HepG2 (cell line): ENCODE results near the gene GTF2B. TPM values are rescaled to one million over a fixed set of nuclear protein-coding genes. Genes with fewer than 3 reads are reported as not detected.

Experiments used
- ATAC-seq: fragments of 200-7000 bp; cut with Tn5 transposase; 3 replicates; pipeline ENCODE4 v1.9.1; 2020; ENCODE audit warnings: mild to moderate bottlenecking, moderate library complexity
- BruUV-seq: library from RNA; stranded (reverse); fragments of 400-500 nt; replicated peaks from 2 replicates; lab custom pipeline; 2021; lab: Mats Ljungman, UMichigan
- CTCF ChIA-PET: fragments of 300-600 bp; formaldehyde crosslinking; extraction: SDS; loops from one replicate; lab custom pipeline; 2021; ENCODE audit warnings: low total read pairs, inconsistent platforms, low intra/inter-chr PET ratio; lab: Yijun Ruan, JAX
- POLR2A ChIA-PET: fragments of 350-600 bp; sonication (Branson Sonifier 250); formaldehyde crosslinking; loops from one replicate; lab custom pipeline; 2020; ENCODE audit warnings: antibody characterized with exemption, inconsistent platforms; lab: Yijun Ruan, JAX
- DNase-seq: peaks from one replicate; pipeline ENCODE4 v3.0.0-alpha.2; 2015; ENCODE audit warnings: low spot score
- FAIRE-seq: peaks from 3 replicates; lab custom pipeline; 2011; peaks lifted over from hg19 to GRCh38; lab: Jason Lieb, UNC
- H2AFZ ChIP-seq: one replicate; pipeline ENCODE4 v1.6.1; 2011; ENCODE audit warnings: low read length, inconsistent platforms
- H3K27ac ChIP-seq: fragments of 300-600 bp; 3 replicates; pipeline ENCODE4 v1.8.0; 2011; ENCODE audit warnings: mixed run types, mild to moderate bottlenecking, mixed read lengths, low read length, inconsistent platforms; ENCODE audit not compliant: insufficient read depth; ENCODE audit errors: extremely low read length
- H3K27me3 ChIP-seq, 2 experiments: fragments of 200-600 bp in 1 of 2; 2 replicates in 1 of 2; 3 replicates in 1 of 2; pipeline versions ENCODE4 v1.6.0 to v1.8.0; 2011; ENCODE audit warnings: low read length in 2 of 2, mild to moderate bottlenecking in 2 of 2, moderate library complexity in 2 of 2, inconsistent platforms in 1 of 2; ENCODE audit not compliant: insufficient read depth in 2 of 2, control insufficient read depth in 1 of 2
- H3K36me3 ChIP-seq, 2 experiments: fragments of 200-600 bp in 1 of 2; replicated peaks in 1 of 2; 2 replicates in 1 of 2; 3 replicates in 1 of 2; pipeline versions ENCODE4 v1.5.1 to v1.8.0; 2011; ENCODE audit warnings: low read length in 2 of 2, inconsistent platforms in 1 of 2; ENCODE audit not compliant: insufficient read depth in 2 of 2, control insufficient read depth in 1 of 2
- H3K4me1 ChIP-seq: 2 replicates; pipeline ENCODE4 v1.5.1; 2012; ENCODE audit warnings: low read length, inconsistent platforms; ENCODE audit not compliant: insufficient read depth
- H3K4me2 ChIP-seq: 2 replicates; pipeline ENCODE4 v1.6.0; 2011; ENCODE audit warnings: low read depth, low read length, inconsistent platforms
- H3K4me3 ChIP-seq, 3 experiments: fragments of 200-600 bp in 1 of 3; sonication (generic), shearing (Covaris generic) in 1 of 3; replicated peaks in 1 of 3; 2 replicates each; pipeline ENCODE4 v1.5.1; 2011 to 2016; ENCODE audit warnings: low read length in 3 of 3, inconsistent platforms in 2 of 3, low read depth in 2 of 3, mild to moderate bottlenecking in 2 of 3, control low read depth in 1 of 3, mixed read lengths in 1 of 3; ENCODE audit not compliant: insufficient read depth in 1 of 3
- H3K79me2 ChIP-seq: one replicate; pipeline ENCODE4 v1.6.1; 2011; ENCODE audit warnings: low read length, inconsistent platforms; ENCODE audit not compliant: insufficient read depth
- H3K9ac ChIP-seq: 2 replicates; pipeline ENCODE4 v1.6.0; 2011; ENCODE audit warnings: mild to moderate bottlenecking, low read depth, low read length, inconsistent platforms; ENCODE audit not compliant: insufficient read depth
- H3K9me3 ChIP-seq: 2 replicates; pipeline ENCODE4 v1.5.1; 2012; ENCODE audit warnings: mild to moderate bottlenecking, low read length
- H4K20me1 ChIP-seq: 2 replicates; pipeline ENCODE4 v1.6.0; 2011; ENCODE audit warnings: inconsistent platforms, mild to moderate bottlenecking, low read length, moderate library complexity; ENCODE audit not compliant: insufficient read depth
- CREB1 ChIP-seq, 2 experiments: fragments of 450-650 bp in 1 of 2; IDR thresholded peaks; 2 replicates each; pipeline ENCODE4 v1.6.1; 2016 to 2017; ENCODE audit warnings: control low read depth in 1 of 2, mild to moderate bottlenecking in 1 of 2, missing compliant biosample characterization in 1 of 2, missing genetic modification characterization in 1 of 2
- FOXA3 ChIP-seq: IDR thresholded peaks from 2 replicates; pipeline ENCODE4 v1.6.1; 2016; ENCODE audit warnings: missing genetic modification reagents, missing compliant biosample characterization
- MAFF ChIP-seq: IDR thresholded peaks from 2 replicates; pipeline ENCODE4 v1.6.1; 2011; ENCODE audit warnings: low read depth, low read length, improper control_type of control experiment
- MAFK ChIP-seq, 2 experiments: IDR thresholded peaks in 1 of 2; conservative IDR thresholded peaks in 1 of 2; 2 replicates each; pipeline ENCODE4 v1.6.1; 2011; ENCODE audit warnings: improper control_type of control experiment in 2 of 2, low read length in 2 of 2
- THYN1 ChIP-seq: sonication (generic); formaldehyde crosslinking; IDR thresholded peaks from 2 replicates; pipeline ENCODE4 v1.8.1; 2023; ENCODE audit warnings: low read depth, mild to moderate bottlenecking, moderate library complexity, missing genetic modification reagents, borderline replicate concordance
- ZNF20 ChIP-seq: sonication (generic); formaldehyde crosslinking; IDR thresholded peaks from 2 replicates; pipeline ENCODE4 v1.4.0; 2020; ENCODE audit warnings: mild to moderate bottlenecking, moderate library complexity, missing genetic modification reagents
- WGBS: methylation state at CpG from one replicate; pipeline ENCODE4 v1.1.6; 2017; ENCODE audit warnings: low lambda C conversion rate; 5-methylcytosine and 5-hydroxymethylcytosine counted together
- in situ Hi-C: cut with HindIII; loops from 2 replicates; pipeline ENCODE4 v1.10.0; 2017; ENCODE audit warnings: low pct_unique_long_range_greater_than_20kb; ENCODE audit not compliant: extremely low pct_ligation_motif_present
- intact Hi-C: fragments of 100-400 bp; cut with micrococcal nuclease; formaldehyde crosslinking; loops from one replicate; pipeline ENCODE4 v1.10.0; 2022; ENCODE audit not compliant: unreplicated experiment
- polyA plus RNA-seq, 8 experiments: library from polyadenylated mRNA; depleted of rRNA in 3 of 8; stranded (reverse) in 7 of 8; unstranded in 1 of 8; fragments of >200 nt; fragmentation: Illumina TruSeq in 4 of 8; extraction: Trizol in 4 of 8; gene quantifications; 2 replicates each; pipeline versions ENCODE4 v1.2.1 to v1.2.3, GENCODE V29; 2011 to 2016; ENCODE audit warnings: low read depth in 4 of 8, missing spikeins in 1 of 8, mixed read lengths in 1 of 8; ENCODE audit not compliant: insufficient read depth in 1 of 8
- total RNA-seq, 5 experiments: library from RNA; depleted of rRNA; stranded (reverse); fragments of >200 nt; fragmentation: Illumina TruSeq; extraction: Trizol; gene quantifications; 2 replicates each; pipeline ENCODE4 v1.2.3, GENCODE V29; 2016; ENCODE audit warnings: low read depth in 1 of 5
- TF ChIP-seq, protein P1 (sequence below): sonication (generic); formaldehyde crosslinking; IDR thresholded peaks from 2 replicates; pipeline ENCODE4 v1.4.0; 2020; ENCODE audit warnings: missing genetic modification reagents
- TF ChIP-seq, protein P2 (sequence below): sonication (generic); formaldehyde crosslinking; conservative IDR thresholded peaks from 2 replicates; pipeline ENCODE4 v1.4.0; 2020; ENCODE audit warnings: mild to moderate bottlenecking, missing genetic modification reagents, moderate library complexity
- TF ChIP-seq, protein P3 (sequence below): IDR thresholded peaks from 2 replicates; pipeline ENCODE4 v1.6.1; 2016; ENCODE audit warnings: missing compliant biosample characterization, missing genetic modification reagents, borderline replicate concordance

GTF2B gene
- total and polyA plus RNA-seq, 2 of the 13 experiments (the other 11 are each of a cell fraction or from before 2014, with no cell fraction given), result 31.5 to 43.4 TPM

DNA sequence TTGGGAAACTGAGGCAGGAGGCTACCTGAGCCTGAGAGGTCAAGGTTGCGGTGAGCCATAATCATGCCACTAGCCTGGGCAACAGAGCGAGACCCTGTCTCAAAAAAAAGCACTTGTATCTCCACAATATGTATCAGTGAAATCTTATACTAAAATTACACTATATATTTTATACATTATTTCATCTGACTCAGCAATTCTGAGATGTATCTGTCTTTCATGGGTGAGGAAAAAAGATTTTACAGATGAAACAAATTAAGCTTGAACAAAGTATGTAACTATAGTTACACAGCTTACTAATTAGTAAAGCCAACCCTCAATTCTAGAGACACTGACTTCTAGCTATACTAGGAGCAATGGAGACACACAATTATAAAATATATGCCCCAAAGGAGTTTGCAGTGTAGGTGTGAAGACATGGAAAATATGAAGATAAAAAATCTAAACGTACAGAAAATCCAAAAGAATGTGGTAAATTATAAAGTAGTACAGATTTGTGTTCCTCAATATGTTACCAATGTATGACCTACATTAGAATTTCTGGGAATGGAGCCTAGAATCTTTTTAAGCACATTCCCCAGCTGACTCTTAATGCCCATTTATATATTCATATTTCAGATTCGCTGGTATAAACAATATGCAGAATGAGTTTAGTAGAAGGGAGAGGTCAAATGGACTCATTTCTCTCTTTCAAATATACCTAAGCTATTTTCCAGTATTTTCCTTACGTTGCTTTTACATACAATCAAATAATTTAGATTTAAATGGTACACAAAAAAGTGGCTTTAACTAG lies 14.6 kb downstream of the GTF2B start:
- ATAC-seq (no peak), FAIRE-seq (no peak), DNase-seq (no peak)
- Histone ChIP-seq H3K9me3 (no peaks in the 10 kb centered on the region), H3K4me1 (peaks cover 4% of the 10 kb centered on the region; the same call in 1 of the 2 replicates), H4K20me1 (no peaks in the 10 kb centered on the region; the same call in 1 of the 2 replicates), H2AFZ (no peak overlapping the region), H3K4me2 (no peak overlapping the region), H3K4me3 (no peak overlapping the region), H3K79me2 (peaks cover 27% of the 10 kb centered on the region), H3K9ac (no peak overlapping the region), H3K36me3 (peaks cover 3 to 20% of the 10 kb centered on the region in 2 experiments), H3K27ac (no peak overlapping the region), H3K27me3 (no peaks in the 10 kb centered on the region)
- 88% methylated on average over 5 of the region's 5 CpGs for WGBS
- TF ChIP-seq FOXA3 (CRISPR knock-in tag) (no peak), ZNF20 (CRISPR knock-in tag) (no peak), MAFF (peak; percentile 26; the same call in 1 of the 2 replicates), MAFK (conservative IDR thresholded peaks at IDR 0.05 in 1 of 2, IDR thresholded peaks at IDR 0.05 in 1 of 2; ENCODE audit: low read length in 2 of 2) (peak; percentile 1 to 57; a peak in 2 of 4 replicates), CREB1 (IDR thresholded peaks at IDR 0.05) (no peak), CREB1 (CRISPR knock-in tag; IDR thresholded peaks at IDR 0.05) (0 out of 2 replicates have a peak, but pooled peaks have one; percentile 23), THYN1 (CRISPR knock-in tag) (no peak)
- TF ChIP-seq, protein P1, sequence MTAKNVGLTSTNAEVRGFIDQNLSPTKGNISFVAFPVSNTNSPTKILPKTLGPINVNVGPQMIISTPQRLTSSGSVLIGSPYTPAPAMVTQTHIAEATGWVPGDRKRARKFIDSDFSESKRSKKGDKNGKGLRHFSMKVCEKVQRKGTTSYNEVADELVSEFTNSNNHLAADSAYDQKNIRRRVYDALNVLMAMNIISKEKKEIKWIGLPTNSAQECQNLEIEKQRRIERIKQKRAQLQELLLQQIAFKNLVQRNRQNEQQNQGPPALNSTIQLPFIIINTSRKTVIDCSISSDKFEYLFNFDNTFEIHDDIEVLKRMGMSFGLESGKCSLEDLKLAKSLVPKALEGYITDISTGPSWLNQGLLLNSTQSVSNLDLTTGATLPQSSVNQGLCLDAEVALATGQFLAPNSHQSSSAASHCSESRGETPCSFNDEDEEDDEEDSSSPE (CRISPR knock-in tag), result no peak
- TF ChIP-seq, protein P2, sequence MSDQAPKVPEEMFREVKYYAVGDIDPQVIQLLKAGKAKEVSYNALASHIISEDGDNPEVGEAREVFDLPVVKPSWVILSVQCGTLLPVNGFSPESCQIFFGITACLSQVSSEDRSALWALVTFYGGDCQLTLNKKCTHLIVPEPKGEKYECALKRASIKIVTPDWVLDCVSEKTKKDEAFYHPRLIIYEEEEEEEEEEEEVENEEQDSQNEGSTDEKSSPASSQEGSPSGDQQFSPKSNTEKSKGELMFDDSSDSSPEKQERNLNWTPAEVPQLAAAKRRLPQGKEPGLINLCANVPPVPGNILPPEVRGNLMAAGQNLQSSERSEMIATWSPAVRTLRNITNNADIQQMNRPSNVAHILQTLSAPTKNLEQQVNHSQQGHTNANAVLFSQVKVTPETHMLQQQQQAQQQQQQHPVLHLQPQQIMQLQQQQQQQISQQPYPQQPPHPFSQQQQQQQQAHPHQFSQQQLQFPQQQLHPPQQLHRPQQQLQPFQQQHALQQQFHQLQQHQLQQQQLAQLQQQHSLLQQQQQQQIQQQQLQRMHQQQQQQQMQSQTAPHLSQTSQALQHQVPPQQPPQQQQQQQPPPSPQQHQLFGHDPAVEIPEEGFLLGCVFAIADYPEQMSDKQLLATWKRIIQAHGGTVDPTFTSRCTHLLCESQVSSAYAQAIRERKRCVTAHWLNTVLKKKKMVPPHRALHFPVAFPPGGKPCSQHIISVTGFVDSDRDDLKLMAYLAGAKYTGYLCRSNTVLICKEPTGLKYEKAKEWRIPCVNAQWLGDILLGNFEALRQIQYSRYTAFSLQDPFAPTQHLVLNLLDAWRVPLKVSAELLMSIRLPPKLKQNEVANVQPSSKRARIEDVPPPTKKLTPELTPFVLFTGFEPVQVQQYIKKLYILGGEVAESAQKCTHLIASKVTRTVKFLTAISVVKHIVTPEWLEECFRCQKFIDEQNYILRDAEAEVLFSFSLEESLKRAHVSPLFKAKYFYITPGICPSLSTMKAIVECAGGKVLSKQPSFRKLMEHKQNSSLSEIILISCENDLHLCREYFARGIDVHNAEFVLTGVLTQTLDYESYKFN (CRISPR knock-in tag), result no peak
- TF ChIP-seq, protein P3, sequence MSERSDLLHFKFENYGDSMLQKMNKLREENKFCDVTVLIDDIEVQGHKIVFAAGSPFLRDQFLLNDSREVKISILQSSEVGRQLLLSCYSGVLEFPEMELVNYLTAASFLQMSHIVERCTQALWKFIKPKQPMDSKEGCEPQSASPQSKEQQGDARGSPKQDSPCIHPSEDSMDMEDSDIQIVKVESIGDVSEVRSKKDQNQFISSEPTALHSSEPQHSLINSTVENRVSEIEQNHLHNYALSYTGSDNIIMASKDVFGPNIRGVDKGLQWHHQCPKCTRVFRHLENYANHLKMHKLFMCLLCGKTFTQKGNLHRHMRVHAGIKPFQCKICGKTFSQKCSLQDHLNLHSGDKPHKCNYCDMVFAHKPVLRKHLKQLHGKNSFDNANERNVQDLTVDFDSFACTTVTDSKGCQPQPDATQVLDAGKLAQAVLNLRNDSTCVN (CRISPR knock-in tag), result no peak
- ChIA-PET CTCF (interaction anchor here (1.2 kb wide), 1 partner anchor 269 kb away, joined by 3 read pairs; no protein-coding TSS in a partner anchor), POLR2A (no interaction called here)
- in situ Hi-C loops (loop anchor here (10.0 kb wide), 1 partner anchor 222 kb away; no protein-coding TSS in a partner anchor), intact Hi-C loops (loop anchor here (1.0 to 5.0 kb wide), 3 partner anchors 76 to 219 kb away; no protein-coding TSS in a partner anchor)
- no TSS peak for BruUV-seq
